Left colon (tissue), 2 donors: ENCODE measurements around the gene INTU. TPM values are rescaled to one million over a fixed set of nuclear protein-coding genes. Genes with fewer than 3 reads are reported as not detected.
"Not testable (repeated sequence)": the region's sequence is repeated elsewhere in the genome, so short reads cannot be mapped to it uniquely, and the experiment has no call there.

Source experiments
- ATAC-seq: fragments of 200-7000 bp; cut with Tn5 transposase; one replicate; pipeline ENCODE4 v1.9.1; 2020; ENCODE audit warnings: mild to moderate bottlenecking, moderate library complexity
- DNase-seq, 2 donors: peaks; one replicate each; pipeline ENCODE4 v3.0.0-alpha.2; 2020
- intact Hi-C, 2 donors: fragments of 100-400 bp; cut with DNase I in 1 of 2; cut with micrococcal nuclease in 1 of 2; formaldehyde crosslinking; loops; one replicate each; pipeline versions ENCODE4 v1.11.2 to v1.14.0; 2022; cut with DNase I, micrococcal nuclease
- total RNA-seq, 2 donors: library from RNA; stranded (reverse); fragmentation: NEBNext Ultra II Directional; extraction: Animal tissue kit (Norgen Biotek cat#: 25700); gene quantifications; one replicate each; pipeline ENCODE4 v1.2.1, GENCODE V29; 2021
- donor health status: DM: no; HTN: no; CAD: no.
- donor health status: DM: yes; HTN: yes; CAD: no.

The INTU gene
- total RNA-seq, 2 donors from 2014 or later = 3.4 to 3.8 TPM

DNA sequence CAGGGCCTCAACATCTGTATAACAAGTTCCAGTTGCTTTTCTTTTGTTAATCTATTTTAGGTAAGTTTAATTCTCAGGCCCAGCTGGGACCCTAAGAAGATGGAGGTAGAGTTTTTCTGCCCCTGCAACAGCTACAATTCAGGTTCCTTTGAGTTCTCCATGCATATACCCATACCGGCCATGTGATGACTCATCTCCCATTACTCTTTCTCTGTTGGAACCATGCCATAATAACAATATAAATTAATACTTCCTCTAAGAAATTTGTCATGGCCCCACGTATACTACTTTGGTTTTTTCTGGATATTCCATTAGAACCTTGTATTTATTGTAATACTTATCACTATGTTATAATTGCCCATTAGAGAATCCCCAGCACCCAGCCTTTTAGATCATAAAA, 1.3 kb upstream of the INTU start:
- intact Hi-C loops = no loop called here
- ATAC-seq (no peak), DNase-seq (no peak)

DNA sequence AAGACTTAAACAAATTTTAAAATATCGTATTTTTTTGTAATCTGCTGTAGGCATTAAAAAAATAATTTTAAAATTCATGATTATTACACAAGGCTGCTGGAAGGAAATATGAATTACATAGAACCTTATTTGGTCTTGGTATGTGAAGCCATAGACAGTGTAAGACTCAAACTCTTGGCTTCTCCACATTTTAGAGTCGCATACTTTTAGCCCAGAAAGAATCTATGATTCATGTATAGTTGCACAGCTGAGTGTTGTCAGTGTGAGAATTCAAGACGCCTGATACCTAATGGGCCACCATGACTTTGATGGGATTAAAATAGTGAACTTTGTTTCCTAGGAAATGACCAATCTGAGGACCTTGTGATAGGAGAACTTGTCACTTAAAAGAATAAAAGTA, 1.4 kb downstream of the INTU start:
- no peak for DNase-seq
- no peak for ATAC-seq
- intact Hi-C loops = no loop called here

DNA sequence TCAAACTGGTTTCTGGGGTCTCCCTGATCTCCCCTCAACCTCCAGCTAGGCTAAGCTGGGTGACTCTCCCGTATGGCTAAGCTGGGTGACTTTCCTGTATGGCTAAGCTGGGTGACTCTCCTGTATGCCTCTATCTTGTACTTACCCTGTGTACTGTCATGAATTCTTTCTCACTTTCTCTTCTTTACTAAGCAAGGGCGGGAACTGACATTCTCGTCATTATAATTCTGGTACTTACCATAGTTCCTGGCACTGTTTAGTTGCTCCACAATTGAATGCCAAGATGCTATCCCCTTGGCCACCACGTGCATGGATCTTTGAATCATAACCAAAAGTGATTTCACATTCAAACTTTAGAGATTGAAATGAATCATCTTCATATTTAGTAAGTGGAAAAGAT, 8.8 kb downstream of the INTU start:
- ATAC-seq = no peak
- intact Hi-C loops = no loop called here
- DNase-seq = no peak

DNA sequence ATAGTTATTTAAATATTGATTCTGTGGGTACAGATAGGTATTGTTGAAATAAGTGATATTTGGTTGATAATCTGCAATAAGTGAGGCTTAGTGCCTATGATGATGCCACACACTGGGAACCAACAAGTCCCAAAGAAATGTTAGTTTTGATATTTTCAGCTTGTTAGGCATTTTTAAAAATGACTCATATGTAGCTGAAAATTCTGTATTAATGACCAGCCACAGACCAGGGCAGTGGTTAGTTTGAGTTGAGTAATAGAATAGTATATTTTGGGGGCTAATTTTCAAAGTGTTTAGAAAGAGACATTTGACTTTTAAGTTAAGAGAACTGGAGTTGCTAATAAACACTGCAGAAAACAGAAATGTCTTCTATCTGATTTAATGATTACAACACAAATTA, 9.4 kb downstream of the INTU start:
- no peak for DNase-seq
- intact Hi-C loops = no loop called here
- no peak for ATAC-seq

DNA sequence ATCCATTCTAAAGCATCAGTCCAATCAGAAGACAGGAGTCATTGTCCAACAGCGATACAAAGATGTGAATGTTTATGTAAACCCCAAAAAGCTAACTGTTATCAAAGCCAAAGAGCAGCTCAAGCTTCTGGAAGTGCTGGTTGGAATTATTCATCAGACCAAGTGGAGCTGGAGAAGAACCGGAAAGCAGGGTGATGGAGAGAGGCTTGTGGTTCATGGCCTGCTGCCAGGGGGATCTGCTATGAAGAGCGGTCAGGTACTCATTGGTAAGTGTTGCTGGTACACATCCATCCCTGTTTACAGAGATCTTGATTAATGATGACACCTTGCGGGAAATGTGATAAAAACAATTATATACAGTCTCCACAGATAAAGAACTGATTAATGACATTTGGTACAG, 11.0 kb downstream of the INTU start:
- intact Hi-C loops = no loop called here
- no peak for ATAC-seq
- no peak for DNase-seq

DNA sequence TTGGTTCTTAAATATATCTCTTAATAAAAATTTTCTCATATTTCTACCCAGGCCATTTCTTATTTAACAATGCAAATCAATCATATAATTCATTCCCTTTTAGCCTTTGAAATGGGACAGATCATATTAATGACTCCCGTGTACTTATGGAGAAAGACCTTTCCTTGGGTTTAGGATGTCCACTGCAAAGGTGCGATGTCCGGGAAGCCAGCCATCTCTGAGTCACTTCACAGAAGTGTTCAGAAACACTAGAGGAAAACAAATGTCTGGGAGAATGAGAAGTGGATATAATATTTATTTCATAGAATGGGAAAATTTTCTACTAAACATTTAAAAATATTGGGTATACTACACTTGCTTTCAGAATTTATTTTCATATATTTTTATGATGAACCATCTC, 15.3 kb downstream of the INTU start:
- intact Hi-C loops = no loop called here
- ATAC-seq = no peak
- no peak for DNase-seq

DNA sequence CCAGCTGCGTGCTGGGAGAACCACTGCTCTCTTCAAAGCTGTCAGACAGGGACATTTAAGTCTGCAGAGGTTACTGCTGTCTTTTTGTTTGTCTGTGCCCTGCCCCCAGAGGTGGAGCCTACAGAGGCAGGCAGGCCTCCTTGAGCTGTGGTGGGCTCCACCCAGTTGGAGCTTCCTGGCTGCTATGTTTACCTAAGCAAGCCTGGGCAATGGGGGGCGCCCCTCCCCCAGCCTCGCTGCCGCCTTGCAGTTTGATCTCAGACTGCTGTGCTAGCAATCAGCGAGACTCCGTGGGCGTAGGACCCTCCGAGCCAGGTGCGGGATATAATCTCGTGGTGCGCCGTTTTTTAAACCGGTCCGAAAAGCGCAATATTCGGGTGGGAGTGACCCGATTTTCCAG, 22.8 kb downstream of the INTU start:
- intact Hi-C loops, DNase-seq, ATAC-seq: not testable (repeated sequence)

DNA sequence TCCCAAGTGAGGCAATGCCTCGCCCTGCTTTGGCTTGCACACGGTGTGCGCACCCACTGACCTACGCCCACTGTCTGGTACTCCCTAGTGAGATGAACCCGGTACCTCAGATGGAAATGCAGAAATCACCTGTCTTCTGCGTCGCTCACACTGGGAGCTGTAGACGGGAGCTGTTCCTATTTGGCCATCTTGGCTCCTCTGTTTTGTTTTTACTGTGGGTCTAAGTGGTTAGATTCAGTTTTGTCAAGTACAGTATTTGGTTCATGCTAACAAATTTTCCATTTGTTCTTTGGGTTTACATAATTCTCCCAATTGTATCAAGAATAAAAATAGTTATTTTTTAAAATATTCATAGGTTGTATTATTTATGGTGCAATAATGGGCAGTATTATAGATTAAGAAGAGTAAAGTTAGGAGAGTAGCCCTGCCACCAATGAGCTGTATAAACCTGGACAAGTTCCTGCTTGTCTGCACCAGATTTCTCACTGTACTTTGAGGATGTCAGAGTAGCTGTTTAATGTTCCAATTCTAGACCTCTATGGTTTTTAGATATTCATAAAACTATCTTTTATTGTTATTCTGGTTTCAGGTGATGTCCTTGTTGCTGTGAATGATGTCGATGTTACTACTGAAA, 23.4 kb downstream of the INTU start:
- intact Hi-C loops = no loop called here
- DNase-seq (no peak), ATAC-seq (no peak)

DNA sequence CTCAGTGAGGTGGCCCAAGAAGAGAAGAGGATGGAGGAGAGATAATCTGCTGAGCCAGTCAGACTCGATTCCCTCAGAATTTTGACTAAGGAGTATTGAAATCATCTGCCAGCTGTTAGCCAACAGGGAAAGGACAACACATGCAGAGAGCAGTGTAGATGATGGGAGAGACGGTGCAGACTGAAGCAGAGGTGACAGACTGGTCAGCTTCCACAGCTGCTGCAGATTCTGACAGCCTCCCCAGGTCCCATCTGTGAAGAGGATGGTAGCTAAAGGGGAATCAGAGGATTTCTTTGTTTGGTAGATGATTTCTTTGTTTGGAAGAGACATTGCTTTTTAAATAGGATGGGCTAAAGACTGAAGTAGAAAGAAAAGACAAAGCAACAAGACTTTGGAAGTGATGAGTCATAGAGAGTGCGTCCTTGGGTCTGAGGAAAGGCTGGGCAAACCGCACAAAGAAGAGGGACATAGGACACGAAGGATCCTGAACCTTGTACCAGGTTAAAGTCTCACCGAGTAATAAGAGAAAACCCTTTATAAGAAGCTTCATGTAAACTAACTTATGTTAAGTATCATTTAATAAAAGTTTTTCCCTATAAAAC, 27.6 kb downstream of the INTU start:
- ATAC-seq = no peak
- intact Hi-C loops = no loop called here
- DNase-seq = no peak

DNA sequence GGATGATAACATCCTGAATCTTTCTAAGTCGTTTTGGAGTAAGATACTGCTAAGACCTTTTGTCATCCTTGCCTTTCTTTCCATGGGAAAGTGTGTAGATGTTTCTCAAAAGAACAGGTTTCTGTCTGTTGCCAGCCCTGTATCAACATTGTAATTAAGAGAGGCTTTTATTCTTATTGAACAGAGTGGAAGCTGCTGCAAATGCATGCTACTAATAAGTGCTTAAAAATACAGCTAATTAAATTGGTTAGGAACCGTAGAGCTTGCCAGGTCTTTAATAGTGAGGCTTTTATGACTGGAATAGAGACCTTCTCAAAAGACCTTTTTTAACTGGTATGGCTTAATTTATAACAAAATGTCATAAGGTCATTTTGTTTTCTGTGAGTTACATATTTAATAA, 34.4 kb downstream of the INTU start:
- intact Hi-C loops = no loop called here
- no peak for ATAC-seq
- no peak for DNase-seq

DNA sequence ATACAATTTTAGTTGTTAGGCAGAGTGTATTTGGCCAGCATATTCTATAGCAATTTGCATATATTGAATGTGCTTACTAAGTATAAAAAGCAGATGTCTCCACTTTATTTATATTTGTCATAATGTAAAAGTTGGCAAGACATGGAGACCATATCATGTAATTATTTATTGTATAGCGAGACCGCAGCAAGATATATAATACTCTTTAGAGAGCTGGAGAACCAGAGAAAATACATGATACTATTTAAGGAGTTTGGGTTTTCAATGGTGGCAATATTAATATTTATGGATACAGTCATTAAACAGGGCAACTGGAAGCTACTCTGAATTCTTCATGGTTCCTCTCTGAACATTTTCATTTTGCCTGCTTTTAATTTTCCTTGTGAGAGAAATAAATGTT, 35.0 kb downstream of the INTU start:
- intact Hi-C loops = no loop called here
- DNase-seq (no peak), ATAC-seq (no peak)

DNA sequence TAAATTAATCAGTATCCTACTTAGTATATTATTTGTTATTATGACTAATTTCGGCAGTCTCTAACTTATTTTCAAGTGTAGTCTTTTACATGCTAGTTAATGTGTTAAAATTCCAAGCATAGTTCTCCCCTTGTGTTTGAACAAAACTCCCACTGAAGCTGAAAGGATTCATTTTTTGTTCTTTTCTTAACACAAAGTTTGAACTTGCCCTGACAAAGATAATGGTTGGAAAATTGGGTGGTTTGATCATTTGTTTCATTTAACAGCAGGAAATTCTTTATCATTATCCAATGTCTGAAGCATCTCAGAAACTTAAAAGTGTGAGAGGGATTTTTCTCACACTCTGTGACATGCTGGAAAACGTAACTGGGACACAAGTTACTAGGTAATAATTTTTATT, 36.0 kb downstream of the INTU start:
- no peak for DNase-seq
- intact Hi-C loops = no loop called here
- no peak for ATAC-seq

DNA sequence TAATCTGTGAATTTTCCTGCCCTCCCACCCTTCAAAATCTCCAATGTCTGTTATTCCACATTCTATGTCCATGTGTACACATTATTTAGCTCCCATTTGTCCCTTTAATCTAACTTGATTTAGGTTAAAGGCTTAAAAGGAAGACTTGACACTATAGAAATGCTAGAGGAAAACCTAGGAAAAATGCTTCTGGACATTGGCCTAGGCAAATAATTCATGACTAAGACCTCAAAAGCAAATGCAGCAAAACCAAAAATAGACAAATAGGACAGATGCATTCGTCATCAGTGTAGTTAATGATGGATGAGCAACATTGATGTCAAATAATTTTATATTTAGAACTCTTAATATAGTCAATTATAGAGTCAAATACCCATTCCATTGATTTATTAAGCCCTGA, 36.9 kb downstream of the INTU start:
- ATAC-seq (no peak), DNase-seq (no peak)
- intact Hi-C loops = no loop called here

DNA sequence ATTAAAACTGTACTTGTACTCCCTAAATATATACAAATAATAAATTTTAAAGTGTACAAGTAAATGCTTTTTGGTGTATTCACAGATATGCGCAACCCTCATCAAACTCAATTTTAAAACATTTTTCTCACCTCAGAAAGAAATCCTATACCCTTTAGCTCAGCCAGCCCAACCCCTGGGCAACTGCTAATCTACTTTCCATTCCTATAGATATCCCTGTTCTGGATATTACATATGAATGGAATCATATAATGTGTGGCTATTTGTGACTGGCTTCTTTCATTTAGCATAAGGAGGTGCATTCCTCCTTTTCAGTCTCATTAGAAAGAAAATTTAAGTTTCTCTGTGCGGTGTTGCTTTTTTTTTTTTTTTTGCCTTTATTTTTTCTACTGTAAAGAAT, 39.4 kb downstream of the INTU start:
- no peak for ATAC-seq
- intact Hi-C loops = no loop called here
- DNase-seq = no peak

DNA sequence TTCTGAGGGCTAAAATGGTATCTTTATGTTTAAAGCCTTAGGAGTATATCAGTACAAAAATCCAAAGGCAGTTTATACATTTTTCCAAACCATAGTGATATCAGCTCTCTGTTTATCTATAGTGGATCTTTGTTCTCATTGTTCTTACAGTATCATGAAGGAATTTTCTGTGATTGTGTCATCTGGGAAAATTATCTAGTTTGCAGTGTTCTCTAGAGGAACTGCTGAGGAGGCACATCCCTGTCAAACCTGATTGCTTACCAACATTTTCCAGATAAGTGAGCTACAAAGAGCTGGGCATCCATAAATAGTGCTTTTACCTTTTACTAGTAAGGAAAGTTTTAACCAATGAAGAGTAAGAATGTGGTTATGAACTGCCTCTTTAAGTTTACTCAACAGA, 52.5 kb downstream of the INTU start:
- no peak for DNase-seq
- intact Hi-C loops = no loop called here
- ATAC-seq = no peak

DNA sequence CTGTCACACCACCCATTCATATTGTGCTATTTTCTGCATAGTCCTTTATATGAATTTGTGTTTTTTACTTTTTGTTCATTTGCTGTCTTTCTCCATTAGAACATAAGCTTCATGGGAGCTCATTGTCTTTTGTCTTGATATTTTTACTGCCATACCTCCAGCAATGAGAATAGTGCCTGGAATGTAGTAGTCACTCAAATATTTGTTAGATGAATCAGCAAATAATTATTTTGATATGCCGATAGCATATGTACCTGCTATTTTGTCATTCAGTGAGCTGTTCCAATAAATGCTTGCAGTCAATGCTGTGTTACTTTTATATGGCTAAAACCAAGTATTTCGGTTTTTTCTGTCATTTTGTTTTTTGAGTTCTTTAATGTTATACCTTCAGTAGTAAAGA, 53.9 kb downstream of the INTU start:
- intact Hi-C loops = no loop called here

DNA sequence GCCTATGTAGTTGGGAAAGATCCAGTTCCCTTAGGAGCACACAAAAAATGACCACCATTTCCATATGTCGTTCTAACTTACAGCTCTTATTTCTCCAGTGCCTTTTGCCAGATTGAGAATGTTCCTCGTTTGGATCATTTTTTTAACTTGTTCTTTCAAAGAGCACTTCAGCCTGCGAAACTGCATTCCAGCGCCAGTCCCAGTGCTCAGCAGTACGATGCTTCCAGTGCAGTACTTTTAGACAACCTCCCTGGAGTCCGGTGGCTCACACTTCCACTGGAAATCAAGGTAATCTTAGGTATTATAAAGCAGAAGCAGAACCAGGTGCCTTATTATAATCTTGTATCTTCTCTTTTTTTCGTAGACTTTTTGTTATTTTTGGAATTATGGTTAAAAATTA, 54.8 kb downstream of the INTU start:
- intact Hi-C loops = no loop called here
- no peak for ATAC-seq
- DNase-seq = no peak

More for the DNA sequence above, 53.9 kb downstream of the INTU start:
- ATAC-seq (no peak), DNase-seq (no peak)

DNA sequence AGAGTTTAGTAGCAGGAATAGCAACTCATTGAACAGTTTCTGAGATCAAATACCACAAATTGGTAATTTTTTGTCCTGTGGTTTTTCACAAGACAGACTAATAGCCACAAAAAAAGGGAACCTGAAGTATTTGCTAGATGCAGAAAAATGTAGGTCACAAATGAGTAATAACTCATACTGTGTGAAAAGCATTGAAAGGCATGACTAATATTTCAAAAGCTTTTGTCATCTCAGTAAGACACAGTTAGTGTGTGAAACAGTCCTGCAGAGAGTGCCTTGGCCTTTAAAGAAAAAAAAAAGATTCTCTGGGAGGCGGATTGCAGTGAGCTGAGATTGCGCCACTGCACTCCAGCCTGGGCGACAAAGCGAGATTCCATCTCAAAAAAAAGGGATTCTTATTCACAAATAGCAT, 66.0 kb downstream of the INTU start:
- DNase-seq (no peak), ATAC-seq (no peak)
- intact Hi-C loops = no loop called here

DNA sequence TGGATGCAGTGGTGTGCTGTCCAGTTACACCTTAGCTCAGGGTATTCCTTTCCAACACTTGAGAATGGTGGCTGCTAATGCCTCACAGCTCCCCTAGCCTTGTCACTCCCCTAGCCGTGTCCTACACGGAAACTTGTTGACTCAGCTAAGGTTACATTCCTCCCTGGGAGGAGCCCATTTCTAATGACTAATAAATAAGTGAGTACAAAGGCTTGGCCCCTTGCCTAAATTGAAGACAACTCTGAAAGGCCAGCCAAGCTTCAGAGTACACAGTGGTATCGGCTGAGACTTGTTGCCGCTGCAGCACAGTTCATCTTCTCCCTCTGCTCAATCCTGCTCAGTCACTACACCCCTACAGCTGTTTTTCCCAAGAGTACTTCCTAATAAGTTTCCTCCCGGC, 76.2 kb downstream of the INTU start:
- ATAC-seq (no peak), DNase-seq (no peak)
- intact Hi-C loops = no loop called here

DNA sequence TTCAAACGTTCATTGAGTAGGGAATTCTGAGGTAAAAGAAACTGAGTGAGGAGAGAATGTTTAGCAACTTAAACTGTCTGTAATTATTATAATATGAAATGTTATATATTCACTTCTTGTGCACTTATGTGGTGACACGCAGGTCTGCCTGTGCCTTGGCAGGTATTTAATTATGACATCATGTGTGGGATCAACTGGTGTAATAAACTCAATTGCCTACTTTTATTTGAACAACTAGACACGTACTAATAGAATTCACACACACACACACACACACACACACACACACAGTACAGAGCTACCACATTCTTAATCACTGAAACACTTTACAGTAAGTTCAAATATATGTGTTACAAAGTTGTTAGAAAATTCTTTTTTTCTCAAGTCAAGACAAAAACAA, 76.7 kb downstream of the INTU start:
- no peak for DNase-seq
- ATAC-seq = no peak
- intact Hi-C loops = no loop called here
